Measurements from ENCODE around the gene TANGO6.

TANGO6 gene

GRCh38 chr16:68999114-68999513, 155.8 kb downstream of the TANGO6 start:
- DNase-seq (ENCODE audit: low read depth in 1 of 2, low spot score in 1 of 2), result no peak

GRCh38 chr16:69003500-69003899, 160.2 kb downstream of the TANGO6 start:
- no peak for DNase-seq (ENCODE audit: low read depth in 1 of 2, low spot score in 1 of 2)

GRCh38 chr16:69005641-69006355, 162.5 kb downstream of the TANGO6 start:
- no peak for DNase-seq (ENCODE audit: low read depth in 1 of 2, low spot score in 1 of 2)

- no peak for DNase-seq (ENCODE audit: low read depth in 1 of 2, low spot score in 1 of 2)
Measured at GRCh38 chr16:69012906-69013305, 169.6 kb downstream of the TANGO6 start.

- no peak for DNase-seq (ENCODE audit: low read depth in 1 of 2, low spot score in 1 of 2)
Measured at GRCh38 chr16:69013991-69014390, 170.7 kb downstream of the TANGO6 start.

GRCh38 chr16:69014811-69015210, 171.5 kb downstream of the TANGO6 start:
- no peak for DNase-seq (ENCODE audit: low read depth in 1 of 2, low spot score in 1 of 2)

- DNase-seq (ENCODE audit: low read depth in 1 of 2, low spot score in 1 of 2), result no peak
Measured at GRCh38 chr16:69017036-69017783, 173.9 kb downstream of the TANGO6 start.

- DNase-seq (ENCODE audit: low read depth in 1 of 2, low spot score in 1 of 2), result no peak
Measured at GRCh38 chr16:69019811-69020210, 176.5 kb downstream of the TANGO6 start.

- DNase-seq (ENCODE audit: low read depth in 1 of 2, low spot score in 1 of 2), result no peak
Measured at GRCh38 chr16:69029121-69029520, 185.8 kb downstream of the TANGO6 start.

- DNase-seq (ENCODE audit: low read depth in 1 of 2, low spot score in 1 of 2), result no peak
Measured at GRCh38 chr16:69031877-69032301, 188.6 kb downstream of the TANGO6 start.

GRCh38 chr16:69033151-69033949, 190.0 kb downstream of the TANGO6 start:
- no peak for DNase-seq (ENCODE audit: low read depth in 1 of 2, low spot score in 1 of 2)

GRCh38 chr16:69035375-69035774, 192.0 kb downstream of the TANGO6 start:
- DNase-seq (ENCODE audit: low read depth in 1 of 2, low spot score in 1 of 2), result no peak

GRCh38 chr16:69036399-69037091, 193.2 kb downstream of the TANGO6 start:
- no peak for DNase-seq (ENCODE audit: low read depth in 1 of 2, low spot score in 1 of 2)

GRCh38 chr16:69037373-69038160, 194.2 kb downstream of the TANGO6 start:
- DNase-seq (ENCODE audit: low read depth in 1 of 2, low spot score in 1 of 2), result no peak

- no peak for DNase-seq (ENCODE audit: low read depth in 1 of 2, low spot score in 1 of 2)
Measured at GRCh38 chr16:69039333-69039941, 196.1 kb downstream of the TANGO6 start.

GRCh38 chr16:69040144-69040909, 197.0 kb downstream of the TANGO6 start:
- DNase-seq (ENCODE audit: low read depth in 1 of 2, low spot score in 1 of 2), result no peak

GRCh38 chr16:69048328-69049120, 205.2 kb downstream of the TANGO6 start:
- DNase-seq (ENCODE audit: low read depth in 1 of 2, low spot score in 1 of 2), result no peak

- DNase-seq (ENCODE audit: low read depth in 1 of 2, low spot score in 1 of 2), result no peak
Measured at GRCh38 chr16:69049146-69049545, 205.8 kb downstream of the TANGO6 start.
